Globus pallidus (tissue), 1 donor: ENCODE data around the gene SLC19A1.

Source experiments
- DNase-seq: peaks from one replicate; pipeline ENCODE4 v3.0.0-alpha.2; 2015; ENCODE audit warnings: low spot score

Gene SLC19A1

GRCh38 chr21:45542242-45542666, at the start of gene SLC19A1:
Gene SLC19A1, minus strand, starts transcription at chr21:45542440. Its CDS starts 4,481 bp downstream, at chr21:45537959.
- DNase-seq: peak; percentile 55

- no peak for DNase-seq
Observed at GRCh38 chr21:45591619-45592207, 49.5 kb upstream of the SLC19A1 start.

DNA sequence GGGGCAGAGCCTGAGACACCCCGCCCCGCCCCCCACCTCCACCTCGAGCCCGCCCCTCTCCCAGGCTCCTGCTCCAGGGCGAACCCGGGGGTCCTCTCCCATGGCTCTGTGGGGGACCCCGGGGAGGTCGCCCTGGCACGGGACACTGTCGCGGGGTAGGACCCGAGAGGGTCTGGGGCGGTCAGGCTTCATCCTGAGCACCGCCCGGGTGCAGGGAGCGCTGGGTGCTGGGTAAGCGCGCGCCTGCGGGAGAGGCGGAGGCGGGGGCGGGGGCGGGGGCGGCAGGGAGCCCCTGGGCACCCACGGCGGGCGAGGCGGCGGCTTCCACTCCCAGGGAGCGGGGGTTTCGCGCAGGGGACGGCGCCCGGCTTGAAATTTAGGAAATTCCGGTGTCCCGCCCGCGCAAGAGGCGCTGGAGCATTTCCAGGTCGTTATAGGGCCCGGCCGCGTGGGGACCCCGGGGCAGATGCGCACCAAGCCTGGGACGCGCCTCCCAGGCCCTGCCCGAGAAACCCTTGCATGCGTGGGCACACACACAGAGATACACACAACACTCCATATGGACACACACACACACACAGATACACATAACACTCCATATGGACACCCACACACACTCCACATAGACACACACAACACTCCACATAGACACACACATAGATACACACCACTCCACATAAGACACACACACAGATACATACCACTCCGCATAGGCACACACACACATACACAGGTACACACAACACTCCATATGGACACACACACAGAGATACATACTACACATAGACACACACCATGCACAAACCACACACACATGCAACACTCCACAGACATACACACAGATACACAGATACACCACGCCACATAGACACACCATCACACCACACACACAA, 48.7 kb upstream of the SLC19A1 start:
- DNase-seq: no peak

- DNase-seq: no peak
Observed at GRCh38 chr21:45590246-45590725, 48.0 kb upstream of the SLC19A1 start.

DNA sequence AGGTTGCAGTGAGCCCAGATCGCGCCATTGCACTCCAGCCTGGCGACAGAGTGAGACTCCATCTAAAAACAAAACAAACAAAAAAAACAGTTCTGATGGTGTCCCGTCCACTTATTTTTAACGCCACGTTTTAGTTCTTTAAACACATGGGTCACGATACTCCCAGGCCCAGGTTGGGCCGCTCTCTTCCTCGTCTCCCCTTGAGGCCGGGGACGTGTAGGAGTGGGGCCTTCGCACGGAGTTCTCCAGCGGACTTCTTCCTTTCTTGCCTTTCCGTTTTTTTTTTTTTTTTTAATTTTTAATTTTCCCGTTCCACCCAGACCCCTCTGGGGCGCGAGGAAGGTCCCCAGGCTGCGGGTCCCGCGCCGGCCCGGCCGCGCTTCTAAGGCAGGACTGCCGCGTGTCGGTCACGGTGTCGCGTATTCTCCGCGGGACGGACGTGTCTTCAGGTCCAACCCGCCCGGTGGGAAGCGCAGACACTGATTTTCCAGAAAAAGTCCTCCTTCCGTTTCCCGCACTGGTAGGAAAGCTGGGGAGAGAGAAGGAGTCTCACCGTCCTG, 47.5 kb upstream of the SLC19A1 start:
- DNase-seq: no peak

GRCh38 chr21:45588871-45589491, 46.7 kb upstream of the SLC19A1 start:
- no peak for DNase-seq

DNA sequence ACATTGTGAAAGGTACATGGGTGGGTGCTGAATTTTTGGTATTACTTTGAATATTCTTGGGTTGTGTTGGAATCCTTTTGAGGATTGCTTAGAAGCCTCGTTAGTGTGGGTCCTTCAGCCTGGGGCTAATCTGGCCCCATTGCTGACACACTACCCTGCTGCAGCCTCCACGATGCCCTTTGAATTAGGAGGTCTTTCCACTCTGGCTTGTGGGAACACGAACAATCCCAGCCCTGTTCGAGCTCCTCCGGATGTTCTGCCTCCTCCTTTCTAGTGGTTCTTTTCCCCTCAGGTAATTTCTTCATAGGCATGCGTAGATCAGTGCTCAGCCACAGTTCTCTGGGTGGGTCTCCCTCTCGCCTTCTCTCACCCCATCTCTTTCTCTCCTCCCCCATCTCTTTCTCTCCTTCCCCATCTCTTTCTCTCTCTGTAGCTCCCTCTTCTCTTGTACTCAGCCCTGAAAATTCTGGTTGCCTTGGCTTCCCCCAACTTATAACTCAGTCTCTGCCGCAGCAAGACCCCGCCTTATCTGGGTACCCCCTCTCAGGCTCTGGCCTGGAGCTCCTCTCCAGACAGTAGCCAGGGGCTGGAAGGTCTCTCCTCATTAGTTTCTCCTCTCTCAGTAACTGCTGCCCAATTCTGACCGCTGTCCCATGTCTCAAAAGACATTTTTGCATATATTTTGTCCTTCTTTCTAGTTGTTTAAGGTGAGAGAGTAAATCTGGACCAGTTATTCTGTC, 46.0 kb upstream of the SLC19A1 start:
- no peak for DNase-seq

DNA sequence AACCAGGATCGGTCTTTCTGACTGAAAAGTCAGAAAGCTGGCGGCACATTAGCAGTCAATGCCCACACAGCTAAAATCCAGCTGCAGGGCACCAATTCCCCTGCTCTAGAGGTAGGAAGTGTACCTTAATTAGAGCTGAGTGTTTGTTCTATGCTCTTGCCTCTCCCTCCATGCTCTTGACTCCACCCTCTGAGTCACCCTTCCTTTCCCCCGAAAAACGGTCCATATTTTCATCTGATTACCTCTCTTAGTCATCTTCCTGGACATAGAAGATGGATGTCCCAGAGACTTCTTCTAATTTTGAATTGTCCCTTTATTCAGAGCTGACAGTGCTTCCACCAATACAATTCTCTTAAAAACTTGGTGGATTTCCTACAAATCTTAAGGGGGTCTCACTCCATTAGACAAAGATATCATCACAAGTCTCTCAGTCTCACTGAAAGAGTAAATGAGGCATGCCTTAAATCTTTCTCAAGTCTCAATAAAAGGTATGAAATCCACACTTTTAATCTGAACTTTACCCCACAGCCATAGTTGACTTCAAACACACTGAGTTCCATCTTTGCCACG, 44.1 kb upstream of the SLC19A1 start:
- DNase-seq: no peak

DNA sequence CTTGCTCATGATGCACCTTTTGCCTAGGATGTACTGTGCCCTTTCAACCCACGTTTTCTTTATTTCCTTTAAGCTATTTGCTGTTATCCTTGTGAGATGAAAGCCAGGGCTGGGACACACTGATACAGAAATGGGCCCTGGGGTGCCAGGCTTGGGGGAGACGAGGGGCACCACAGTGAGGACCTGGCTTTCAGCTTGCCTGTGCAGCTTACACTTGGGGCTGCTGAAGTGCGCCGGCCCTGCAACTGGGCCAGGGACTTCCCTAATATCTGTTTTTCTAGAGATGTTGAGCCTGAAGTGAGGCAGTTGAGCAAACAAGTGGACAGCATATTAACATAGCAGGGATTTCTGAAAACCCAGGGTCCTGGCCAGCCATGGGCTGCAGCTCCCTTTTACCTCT, 42.5 kb upstream of the SLC19A1 start:
- no peak for DNase-seq

DNA sequence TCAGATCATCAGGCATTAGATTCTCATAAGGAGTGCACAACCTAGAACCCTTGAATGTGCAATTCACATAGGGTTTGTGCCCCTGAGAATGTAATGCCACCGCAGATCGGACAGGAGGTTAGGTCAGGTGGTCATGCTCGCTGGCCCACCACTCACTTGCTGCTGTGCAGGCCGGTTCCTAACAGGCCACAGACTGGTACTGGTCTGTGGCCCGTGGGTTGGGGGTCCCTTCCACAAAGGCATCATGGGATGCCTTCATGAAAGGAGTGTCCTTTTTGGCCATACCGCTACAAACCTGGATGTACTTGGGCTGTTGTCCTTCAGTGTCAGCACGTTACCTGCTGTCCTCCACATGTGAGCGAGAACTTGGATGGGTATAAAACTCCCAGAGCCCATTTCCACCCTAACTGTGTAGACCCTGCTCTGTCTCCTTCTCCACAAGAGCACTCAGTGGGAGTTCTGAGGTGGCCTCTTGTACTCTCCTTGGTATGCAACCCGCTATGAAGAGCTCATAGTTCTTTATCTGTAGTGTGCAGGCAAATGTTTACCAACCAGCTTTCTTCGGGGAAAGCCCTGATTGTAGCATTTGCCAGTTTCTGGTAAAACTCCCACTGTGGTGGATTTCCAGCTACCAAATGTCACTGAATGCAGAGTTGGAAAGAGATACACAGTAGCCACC, 41.7 kb upstream of the SLC19A1 start:
- DNase-seq: no peak

- no peak for DNase-seq
Observed at GRCh38 chr21:45582128-45582527, 39.9 kb upstream of the SLC19A1 start.

DNA sequence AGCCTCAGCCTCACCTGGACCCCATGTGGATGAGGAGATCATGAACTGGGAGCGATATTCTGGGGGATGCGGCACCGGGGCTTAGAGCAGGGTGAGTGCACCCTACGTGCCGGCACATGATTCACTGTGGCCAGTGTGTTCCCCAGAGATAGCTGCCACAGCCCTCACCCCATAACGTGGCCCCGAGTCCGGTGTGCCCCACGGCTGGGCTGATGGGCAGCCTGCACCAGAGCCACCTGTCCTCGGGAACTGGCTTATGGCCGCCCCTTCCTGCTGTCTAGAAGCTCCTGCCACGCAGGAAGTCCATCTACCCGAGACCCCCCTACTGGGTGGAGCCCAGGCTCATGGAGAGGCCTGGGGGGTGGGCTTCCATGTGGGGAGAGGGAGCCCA, 39.1 kb upstream of the SLC19A1 start:
- no peak for DNase-seq

- DNase-seq: no peak
Observed at GRCh38 chr21:45580576-45581321, 38.5 kb upstream of the SLC19A1 start.

DNA sequence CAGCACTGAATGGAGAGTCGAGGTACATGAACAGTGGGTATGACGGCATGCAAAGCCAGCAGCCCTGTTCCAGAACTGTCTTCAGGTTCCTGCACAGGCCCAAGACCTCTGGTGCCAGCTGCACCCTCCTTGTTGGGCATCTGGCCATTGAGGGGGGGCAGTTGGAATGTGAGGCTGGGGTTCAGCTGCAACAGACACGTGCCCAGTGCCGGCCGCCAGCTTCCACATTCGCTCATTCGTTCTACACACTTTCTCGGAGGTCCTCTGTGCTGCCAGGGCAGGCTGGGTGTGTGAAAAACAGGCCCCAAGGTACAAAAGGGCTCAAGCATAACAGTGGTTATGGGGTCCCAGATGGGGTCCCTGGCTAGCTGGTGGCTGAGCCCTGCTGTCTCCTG, 37.9 kb upstream of the SLC19A1 start:
- no peak for DNase-seq

- DNase-seq: no peak
Observed at GRCh38 chr21:45579383-45580180, 37.3 kb upstream of the SLC19A1 start.

- no peak for DNase-seq
Observed at GRCh38 chr21:45578811-45579381, 36.7 kb upstream of the SLC19A1 start.

GRCh38 chr21:45578176-45578801, 36.0 kb upstream of the SLC19A1 start:
- no peak for DNase-seq

- no peak for DNase-seq
Observed at GRCh38 chr21:45577801-45578175, 35.5 kb upstream of the SLC19A1 start.
